ENCODE data around the gene CD200.
"Not testable (repeated sequence)": the region's sequence is repeated elsewhere in the genome, so short reads cannot be mapped to it uniquely, and the experiment has no call there.

CD200 gene

GRCh38 chr3:112360561-112360960, 27.6 kb downstream of the CD200 start:
- peak; percentile 73 for DNase-seq (ENCODE audit: low spot score)

- DNase-seq (ENCODE audit: low spot score), result no peak
Observed at GRCh38 chr3:112362221-112362620, 29.3 kb downstream of the CD200 start.

- DNase-seq (ENCODE audit: low spot score), result no peak
Observed at GRCh38 chr3:112364291-112364690, 31.3 kb downstream of the CD200 start.

- peak; percentile 59 for DNase-seq (ENCODE audit: low spot score)
Observed at GRCh38 chr3:112365035-112365434, 32.1 kb downstream of the CD200 start.

- DNase-seq (ENCODE audit: low spot score), result peak; percentile 79
Observed at GRCh38 chr3:112365636-112366035, 32.7 kb downstream of the CD200 start.

- DNase-seq (ENCODE audit: low spot score), result no peak
Observed at GRCh38 chr3:112366522-112366921, 33.6 kb downstream of the CD200 start.

- DNase-seq (ENCODE audit: low spot score), result no peak
Observed at GRCh38 chr3:112371569-112371968, 38.6 kb downstream of the CD200 start.

- peak; percentile 20 for DNase-seq (ENCODE audit: low spot score)
Observed at GRCh38 chr3:112372396-112372795, 39.4 kb downstream of the CD200 start.

- no peak for DNase-seq (ENCODE audit: low spot score)
Observed at GRCh38 chr3:112373476-112373875, 40.5 kb downstream of the CD200 start.

GRCh38 chr3:112373924-112374323, 41.0 kb downstream of the CD200 start:
- no peak for DNase-seq (ENCODE audit: low spot score)

- DNase-seq (ENCODE audit: low spot score), result no peak
Observed at GRCh38 chr3:112374333-112374734, 41.4 kb downstream of the CD200 start.

GRCh38 chr3:112375117-112375516, 42.2 kb downstream of the CD200 start:
- DNase-seq (ENCODE audit: low spot score), result no peak

- no peak for DNase-seq (ENCODE audit: low spot score)
Observed at GRCh38 chr3:112376241-112376911, 43.4 kb downstream of the CD200 start.

- peak; percentile 79 for DNase-seq (ENCODE audit: low spot score)
Observed at GRCh38 chr3:112376992-112377391, 44.0 kb downstream of the CD200 start.

GRCh38 chr3:112377568-112378071, 44.7 kb downstream of the CD200 start:
- no peak for DNase-seq (ENCODE audit: low spot score)

- not testable (repeated sequence) for DNase-seq (ENCODE audit: low spot score)
Observed at GRCh38 chr3:112378347-112378746, 45.4 kb downstream of the CD200 start.

- peak; percentile 41 for DNase-seq (ENCODE audit: low spot score)
Observed at GRCh38 chr3:112379020-112379690, 46.2 kb downstream of the CD200 start.

- DNase-seq (ENCODE audit: low spot score), result no peak
Observed at GRCh38 chr3:112381673-112382542, 49.0 kb downstream of the CD200 start.

GRCh38 chr3:112382543-112383160, 49.7 kb downstream of the CD200 start:
- no peak for DNase-seq (ENCODE audit: low spot score)

GRCh38 chr3:112384769-112385168, 51.8 kb downstream of the CD200 start:
- DNase-seq (ENCODE audit: low spot score), result no peak

GRCh38 chr3:112388972-112389371, 56.0 kb downstream of the CD200 start:
- DNase-seq (ENCODE audit: low spot score), result no peak

- no peak for DNase-seq (ENCODE audit: low spot score)
Observed at GRCh38 chr3:112389961-112390360, 57.0 kb downstream of the CD200 start.
